HG03354 (cell line): ENCODE data around the gene OTUB1.
"Not testable (repeated sequence)": the region's sequence is repeated elsewhere in the genome, so short reads cannot be mapped to it uniquely, and the experiment has no call there.

Source experiments
- ATAC-seq: cut with Tn5 transposase; IDR thresholded peaks from one replicate; pipeline ENCODE4 v1.9.1; 2021; ENCODE audit warnings: mild to moderate bottlenecking; ENCODE audit not compliant: unreplicated experiment, poor library complexity, severe bottlenecking

The OTUB1 gene

GRCh38 chr11:63986156-63986931, at the start of gene OTUB1:
Gene OTUB1 (plus strand): TSS chr11:63986438. CDS start chr11:63986457, 19 bp downstream.
- peak; percentile 90 for ATAC-seq

DNA sequence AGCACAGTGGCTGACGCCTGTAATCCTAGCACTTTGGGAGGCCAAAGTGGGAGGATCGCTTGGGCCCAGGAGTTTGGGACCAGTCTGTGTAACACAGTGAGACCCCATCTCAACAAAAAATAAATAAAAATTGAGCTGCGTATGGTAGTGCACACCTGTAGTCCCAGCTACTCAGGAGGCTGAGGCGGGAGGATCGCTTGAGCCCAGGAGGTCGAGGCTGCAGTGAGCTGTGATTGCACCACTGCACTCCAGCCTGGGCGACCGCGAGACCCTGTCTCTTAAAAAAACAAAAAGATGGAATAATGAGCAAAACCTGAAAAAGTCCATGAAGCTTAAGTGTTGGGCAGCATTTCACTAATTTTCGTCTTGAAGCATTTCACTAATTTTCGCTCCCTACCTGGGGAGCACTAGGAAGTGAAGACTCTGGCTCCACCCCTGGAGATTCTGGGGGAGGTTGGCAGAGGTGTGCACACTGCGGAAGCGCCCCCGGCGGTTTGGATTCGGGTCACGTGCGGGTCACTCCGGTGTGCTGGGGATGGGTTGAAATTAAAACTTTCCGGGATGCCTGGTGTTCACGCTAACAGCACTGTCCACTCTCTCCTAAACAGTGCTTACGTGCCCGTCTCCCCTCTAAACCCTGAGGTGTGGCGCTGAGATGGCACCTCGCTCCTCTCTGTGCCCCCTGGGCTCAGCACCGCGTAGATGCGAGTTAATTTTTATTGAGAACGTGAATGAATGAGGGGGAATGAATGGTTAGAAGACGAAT, 48.3 kb upstream of the OTUB1 start:
- peak; percentile 13 for ATAC-seq

GRCh38 chr11:63938479-63939396, 47.5 kb upstream of the OTUB1 start, which contains the start of gene NAA40:
Gene NAA40 (plus strand): TSS chr11:63939002. CDS start chr11:63939097, 95 bp downstream.
- ATAC-seq = peak; percentile 91

- no peak for ATAC-seq
These were observed 46.8 kb upstream of the OTUB1 start for GRCh38 chr11:63939397-63939891.

DNA sequence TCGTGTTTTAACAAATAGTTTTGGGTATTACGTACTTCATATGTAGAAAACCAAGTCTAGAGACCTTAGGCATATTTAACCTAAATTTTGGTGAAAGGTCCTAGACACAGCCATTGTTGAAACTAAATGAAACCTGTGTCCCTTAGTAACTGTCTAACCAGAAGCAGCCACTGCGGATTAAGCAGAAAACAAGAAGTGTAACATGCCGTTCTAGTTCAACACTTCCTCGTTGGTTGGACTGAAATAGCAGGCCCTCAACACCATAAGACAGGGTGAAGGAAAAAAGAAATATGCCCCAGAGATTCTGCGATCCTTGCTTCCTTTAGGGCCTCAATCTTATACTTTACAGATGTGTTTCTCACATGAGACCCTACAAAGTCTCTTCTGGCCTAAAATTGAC, 45.5 kb upstream of the OTUB1 start:
- no peak for ATAC-seq

GRCh38 chr11:63941901-63942300, 44.3 kb upstream of the OTUB1 start:
- no peak for ATAC-seq

DNA sequence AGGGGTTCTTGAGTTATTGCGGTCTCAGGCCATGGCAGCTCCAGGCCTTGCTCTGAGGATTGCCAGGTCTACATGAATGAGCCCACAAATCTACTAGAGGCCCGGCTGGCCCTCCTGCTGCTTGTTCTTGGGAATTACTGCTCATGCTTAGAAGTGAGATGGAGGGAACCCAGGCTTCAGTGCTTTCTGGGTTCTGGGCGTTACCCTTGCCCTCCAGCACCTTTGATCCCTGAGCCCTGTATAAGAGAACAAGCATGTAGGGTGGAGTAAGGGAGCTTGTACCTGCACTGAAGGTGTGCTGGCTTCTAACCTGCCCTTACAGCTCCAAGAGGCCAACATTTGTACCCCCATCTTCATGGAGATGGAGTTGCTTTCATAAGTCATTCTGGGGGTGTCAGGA, 43.4 kb upstream of the OTUB1 start:
- ATAC-seq = no peak

- ATAC-seq = no peak
These were observed 41.3 kb upstream of the OTUB1 start for GRCh38 chr11:63944987-63945386.

GRCh38 chr11:63945477-63946163, 40.6 kb upstream of the OTUB1 start:
- no peak for ATAC-seq

- ATAC-seq = no peak
These were observed 34.3 kb upstream of the OTUB1 start for GRCh38 chr11:63951779-63952536.

GRCh38 chr11:63952570-63952969, 33.7 kb upstream of the OTUB1 start:
- ATAC-seq = no peak

DNA sequence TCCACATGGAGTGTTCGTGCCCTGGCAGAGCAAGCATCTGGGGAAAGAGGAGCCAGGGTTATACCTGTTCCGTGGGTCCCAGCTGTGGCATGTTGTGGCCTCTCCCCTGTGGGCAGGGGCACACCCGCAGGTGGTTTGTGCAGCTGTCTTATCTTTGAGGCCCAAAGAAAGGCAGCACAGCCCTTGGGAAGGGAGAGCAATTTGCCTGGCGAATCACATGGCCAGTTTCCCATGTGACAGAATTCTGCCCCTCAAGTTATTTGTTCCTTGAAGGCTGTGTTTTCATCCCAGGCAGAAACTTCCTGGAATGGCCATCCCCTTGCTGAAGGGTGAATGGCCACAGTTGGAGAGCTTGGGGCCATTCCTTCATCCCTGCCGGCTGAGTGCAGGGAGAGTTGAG, 28.2 kb upstream of the OTUB1 start:
- no peak for ATAC-seq

- ATAC-seq = no peak
These were observed 24.4 kb upstream of the OTUB1 start for GRCh38 chr11:63961608-63962412.

DNA sequence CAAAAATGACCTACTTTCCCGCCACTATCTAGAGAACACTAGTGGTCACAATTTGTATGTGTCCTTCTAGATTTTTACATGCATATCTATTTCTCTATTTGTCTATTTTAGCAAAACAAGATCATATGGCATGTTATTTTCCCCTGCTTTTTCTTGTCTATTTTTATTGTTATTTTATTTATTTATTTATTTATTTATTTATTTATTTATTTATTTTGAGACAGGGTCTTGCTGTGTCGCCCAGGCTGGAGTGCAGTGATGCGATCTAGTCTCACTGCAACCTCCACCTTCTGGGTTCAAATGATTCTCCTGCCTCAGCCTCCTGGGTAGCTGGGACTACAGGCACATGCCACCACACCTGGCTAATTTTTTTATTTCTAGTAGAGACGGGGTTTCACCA, 22.3 kb upstream of the OTUB1 start:
- not testable (repeated sequence) for ATAC-seq

GRCh38 chr11:63966444-63966843, 19.8 kb upstream of the OTUB1 start:
- ATAC-seq = no peak

GRCh38 chr11:63969461-63969860, 16.8 kb upstream of the OTUB1 start:
- ATAC-seq = no peak

GRCh38 chr11:63970902-63971301, 15.3 kb upstream of the OTUB1 start:
- no peak for ATAC-seq

- ATAC-seq = not testable (repeated sequence)
These were observed 12.4 kb upstream of the OTUB1 start for GRCh38 chr11:63973912-63974258.
